Activated CD4-positive, alpha-beta T cell treated with anti-CD3 and anti-CD28 coated beads, Interleukin-2, amount 50 U/mL, for 1 hour (primary cell): ENCODE data around the gene MAGI1.
"Not testable (repeated sequence)": the region's sequence is repeated elsewhere in the genome, so short reads cannot be mapped to it uniquely, and the experiment has no call there.

Experiments
- DNase-seq: peaks from one replicate; pipeline ENCODE4 v3.0.0-alpha.2; 2020

Gene MAGI1

GRCh38 chr3:65642883-65643282, 395.8 kb downstream of the MAGI1 start:
- DNase-seq, result no peak

GRCh38 chr3:65641777-65642176, 396.9 kb downstream of the MAGI1 start:
- DNase-seq, result no peak

DNA sequence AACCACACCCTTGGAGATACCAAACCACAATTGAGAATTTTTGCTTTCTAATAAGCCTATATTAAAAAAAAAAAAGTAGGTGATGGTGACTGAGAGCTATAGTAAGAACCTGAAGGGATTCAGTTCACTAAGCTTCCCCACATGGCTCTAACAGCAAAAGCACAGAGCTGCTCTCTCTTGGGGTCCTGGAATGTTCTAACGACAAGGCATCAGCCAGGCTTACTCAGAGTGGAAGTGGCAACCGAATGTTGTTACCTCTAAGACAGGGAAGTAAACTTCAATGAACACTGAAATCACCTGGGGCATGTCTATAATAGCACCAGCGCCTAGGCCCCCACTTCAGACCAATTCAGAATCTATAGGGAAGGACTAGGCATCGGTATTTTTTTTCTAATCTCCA, 397.7 kb downstream of the MAGI1 start:
- DNase-seq, result no peak

- DNase-seq, result no peak
Measured at GRCh38 chr3:65639444-65639843, 399.3 kb downstream of the MAGI1 start.

DNA sequence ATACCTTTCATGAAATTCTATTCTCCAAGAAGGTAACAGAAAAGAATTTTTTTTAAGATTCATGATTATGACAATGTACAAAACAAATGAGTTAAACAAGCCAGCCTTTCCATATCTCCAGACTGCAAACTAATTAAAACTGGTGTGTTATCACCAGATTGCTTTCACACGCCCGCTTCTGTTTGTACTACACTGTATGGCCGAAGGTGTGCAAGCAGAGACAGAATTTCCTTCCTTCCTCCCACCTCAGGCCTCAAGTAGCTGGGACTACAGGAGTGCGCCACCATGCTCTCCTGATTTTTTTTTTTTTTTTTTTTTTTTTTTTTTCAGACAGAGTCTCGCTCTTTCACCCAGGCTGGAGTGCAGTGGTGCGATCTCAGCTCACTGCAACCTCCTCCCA, 400.4 kb downstream of the MAGI1 start:
- DNase-seq, result no peak

GRCh38 chr3:65636326-65636725, 402.4 kb downstream of the MAGI1 start:
- DNase-seq, result no peak

GRCh38 chr3:65635657-65636056, 403.1 kb downstream of the MAGI1 start:
- DNase-seq, result no peak

DNA sequence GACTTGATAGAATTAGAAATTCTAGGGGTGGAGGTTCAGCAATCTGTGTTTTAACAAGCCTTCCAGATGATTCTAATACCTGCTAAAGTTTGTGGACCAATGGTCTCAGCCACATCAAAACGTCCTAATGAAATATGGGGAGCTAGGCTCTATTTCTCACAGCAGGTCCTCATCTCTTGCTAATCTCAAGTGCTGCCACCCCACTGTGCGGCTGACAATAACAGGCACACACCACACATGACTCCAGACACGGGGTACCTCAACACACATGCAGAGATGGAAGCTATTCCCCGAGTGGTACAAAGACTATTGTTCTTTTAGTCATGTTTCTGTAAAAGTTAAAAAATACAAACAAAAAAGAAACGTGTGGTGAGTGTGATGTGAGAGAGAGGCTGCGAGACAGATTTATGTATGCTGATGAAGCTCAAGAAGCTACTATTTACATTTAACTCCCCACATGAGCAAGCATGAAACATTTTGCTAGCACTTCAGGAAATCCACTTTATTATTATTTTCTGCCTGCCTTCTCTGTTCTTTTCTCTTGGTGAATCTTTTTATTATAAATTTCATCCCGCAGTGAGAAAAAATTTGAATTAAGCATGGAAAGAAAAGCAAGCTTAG, 405.6 kb downstream of the MAGI1 start:
- DNase-seq, result no peak

DNA sequence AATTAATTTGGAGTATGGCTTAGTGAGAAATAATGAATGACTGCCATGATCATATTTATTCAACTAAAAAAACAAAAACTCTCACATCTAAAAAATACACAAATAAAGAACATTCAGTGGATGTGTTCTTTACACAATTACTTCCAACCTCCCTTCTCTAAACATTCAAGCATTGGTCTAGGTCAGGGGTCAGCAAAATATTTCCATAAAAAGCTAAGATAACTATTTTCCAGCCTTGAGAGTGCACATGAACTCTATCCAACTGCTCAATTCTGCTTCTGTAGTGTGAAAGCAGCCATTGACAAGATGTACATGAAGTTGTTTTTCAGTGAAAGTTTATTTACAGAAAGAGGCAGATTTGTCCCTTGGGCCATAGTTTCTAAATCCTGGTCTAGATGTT, 406.3 kb downstream of the MAGI1 start:
- DNase-seq, result no peak

GRCh38 chr3:65628978-65629377, 409.7 kb downstream of the MAGI1 start:
- no peak for DNase-seq

DNA sequence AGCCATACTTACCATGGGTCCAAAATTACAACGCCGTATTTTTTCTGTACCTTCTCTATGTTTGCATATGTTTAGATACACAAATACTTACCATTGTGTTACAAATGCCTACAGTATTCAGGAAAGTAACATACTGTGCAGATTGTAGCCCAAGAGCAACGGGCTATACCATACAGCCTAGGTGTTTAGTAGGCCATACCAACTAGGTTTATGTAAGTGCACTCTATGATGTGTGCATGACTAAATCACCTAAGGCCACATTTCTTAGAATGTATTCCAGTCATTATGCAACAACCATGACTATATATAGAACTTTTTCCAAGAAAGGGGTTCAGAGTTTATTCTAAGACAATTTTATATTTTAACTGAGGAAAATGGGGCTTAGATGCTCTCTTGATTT, 411.7 kb downstream of the MAGI1 start:
- DNase-seq, result no peak

- no peak for DNase-seq
Measured at GRCh38 chr3:65625305-65625704, 413.4 kb downstream of the MAGI1 start.

DNA sequence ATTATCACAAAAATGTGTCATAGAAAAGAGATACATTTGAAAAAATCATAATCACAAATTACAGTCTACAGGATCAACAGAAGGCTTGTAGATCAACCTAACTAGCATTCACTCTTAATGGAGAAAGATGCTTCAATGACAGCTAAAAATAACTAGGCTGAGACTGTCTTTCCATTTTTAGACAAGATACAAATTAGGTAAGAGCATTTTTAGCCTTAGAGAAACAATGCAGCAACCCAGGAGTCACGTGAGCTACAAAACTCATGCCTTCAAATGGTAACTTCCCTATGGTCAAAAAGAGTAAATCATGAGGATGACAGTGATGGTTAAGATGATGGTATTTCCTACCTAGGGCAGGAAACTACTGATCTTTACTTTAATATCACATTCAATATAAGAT, 415.4 kb downstream of the MAGI1 start:
- DNase-seq, result no peak

DNA sequence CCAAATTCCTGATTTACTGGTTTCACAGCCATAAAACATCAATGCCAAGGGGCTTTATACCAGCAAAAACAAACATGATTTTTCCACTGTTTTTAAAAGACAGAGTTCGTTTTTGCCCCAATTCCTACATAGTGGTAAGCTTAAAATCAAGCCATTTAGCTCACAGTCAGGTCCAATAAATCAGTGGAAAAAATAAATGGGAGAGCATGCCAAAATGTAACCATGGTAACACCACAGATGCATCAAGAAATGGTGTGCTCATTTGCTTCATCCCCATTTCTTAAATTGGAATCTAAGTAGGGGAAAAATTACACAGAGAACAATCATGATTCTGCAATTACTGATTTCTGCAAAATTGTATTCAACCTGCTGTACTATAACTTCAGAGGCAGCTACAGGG, 418.8 kb downstream of the MAGI1 start:
- no peak for DNase-seq

GRCh38 chr3:65619451-65619881, 419.3 kb downstream of the MAGI1 start:
- DNase-seq, result no peak

GRCh38 chr3:65618599-65618998, 420.1 kb downstream of the MAGI1 start:
- no peak for DNase-seq

DNA sequence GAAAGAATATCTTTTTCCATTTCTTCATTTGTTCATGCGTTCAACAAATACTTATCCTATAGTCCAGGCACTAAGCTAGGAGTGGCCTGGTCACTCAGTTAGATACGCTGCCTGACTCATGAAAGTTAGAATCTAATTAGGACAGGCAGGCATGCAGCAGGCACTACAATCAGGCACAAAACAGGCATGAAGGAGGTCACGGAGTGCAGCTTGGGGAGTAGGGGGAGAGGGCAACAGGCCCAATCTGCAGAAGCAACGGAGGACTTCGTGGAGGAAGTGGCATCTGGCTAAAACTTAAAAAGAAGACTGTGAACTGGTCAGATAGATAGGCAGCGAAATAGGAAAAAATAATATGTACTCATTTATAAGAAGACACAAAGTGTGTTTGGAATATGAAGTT, 420.9 kb downstream of the MAGI1 start:
- no peak for DNase-seq

DNA sequence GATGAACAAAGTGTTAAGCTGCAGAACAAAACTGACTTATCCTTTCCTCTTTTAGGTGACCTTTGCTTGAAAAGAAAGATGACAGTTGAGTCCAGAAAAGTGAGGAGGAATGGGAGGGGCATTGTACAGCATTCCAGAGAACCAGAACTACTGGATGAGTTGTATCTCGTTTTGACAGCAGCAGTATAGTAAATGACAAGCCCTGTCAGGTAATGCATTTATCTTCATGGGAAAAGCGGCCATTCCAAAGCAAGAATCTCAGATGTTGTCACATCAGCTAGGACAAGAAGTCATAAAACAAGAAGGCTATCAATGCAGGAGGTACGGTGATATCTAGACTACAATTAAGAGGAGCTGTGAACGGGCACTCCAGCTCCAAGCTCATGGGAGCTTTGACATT, 421.5 kb downstream of the MAGI1 start:
- DNase-seq, result no peak

GRCh38 chr3:65616563-65616962, 422.2 kb downstream of the MAGI1 start:
- no peak for DNase-seq

DNA sequence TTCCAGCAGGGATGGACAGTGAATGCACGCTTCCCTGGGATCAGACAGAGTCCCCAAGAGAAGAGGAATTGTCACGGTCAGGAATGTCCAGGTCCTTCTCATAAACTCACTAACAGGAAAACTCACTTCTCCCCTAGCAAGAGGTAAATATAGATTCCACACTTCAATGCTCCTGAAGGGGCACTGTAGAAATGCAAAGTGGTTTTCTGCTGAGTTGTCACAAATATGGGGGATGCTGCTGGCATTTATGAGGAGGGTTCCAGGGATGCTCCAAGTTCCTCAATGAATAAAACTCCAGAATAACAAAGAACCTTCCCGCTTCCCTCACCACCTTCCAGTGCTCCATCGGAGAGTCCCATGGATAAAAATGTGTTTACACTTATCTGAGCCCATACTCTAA, 423.4 kb downstream of the MAGI1 start:
- DNase-seq, result no peak

- no peak for DNase-seq
Measured at GRCh38 chr3:65614585-65614984, 424.1 kb downstream of the MAGI1 start.

GRCh38 chr3:65607965-65608460, 430.7 kb downstream of the MAGI1 start:
- not testable (repeated sequence) for DNase-seq

DNA sequence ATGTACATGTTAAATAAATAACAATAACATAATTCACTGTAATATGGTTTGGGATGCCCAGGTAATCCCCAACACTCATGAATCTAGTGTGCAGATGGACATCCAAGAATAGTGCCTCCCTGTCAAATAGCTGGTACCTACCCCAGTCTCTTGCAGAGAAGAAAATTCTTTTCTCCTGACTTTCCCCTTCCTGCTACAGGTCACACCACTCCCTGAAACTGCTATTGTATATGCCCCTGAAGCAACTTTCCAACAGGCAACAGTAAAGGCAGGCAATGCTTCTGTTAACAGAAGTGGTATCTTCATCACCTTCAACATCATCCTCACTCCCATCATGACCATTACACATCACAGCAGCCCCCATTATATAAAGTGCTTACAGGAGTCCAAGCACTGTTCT, 431.6 kb downstream of the MAGI1 start:
- no peak for DNase-seq

GRCh38 chr3:65605876-65606432, 432.8 kb downstream of the MAGI1 start:
- DNase-seq, result no peak

DNA sequence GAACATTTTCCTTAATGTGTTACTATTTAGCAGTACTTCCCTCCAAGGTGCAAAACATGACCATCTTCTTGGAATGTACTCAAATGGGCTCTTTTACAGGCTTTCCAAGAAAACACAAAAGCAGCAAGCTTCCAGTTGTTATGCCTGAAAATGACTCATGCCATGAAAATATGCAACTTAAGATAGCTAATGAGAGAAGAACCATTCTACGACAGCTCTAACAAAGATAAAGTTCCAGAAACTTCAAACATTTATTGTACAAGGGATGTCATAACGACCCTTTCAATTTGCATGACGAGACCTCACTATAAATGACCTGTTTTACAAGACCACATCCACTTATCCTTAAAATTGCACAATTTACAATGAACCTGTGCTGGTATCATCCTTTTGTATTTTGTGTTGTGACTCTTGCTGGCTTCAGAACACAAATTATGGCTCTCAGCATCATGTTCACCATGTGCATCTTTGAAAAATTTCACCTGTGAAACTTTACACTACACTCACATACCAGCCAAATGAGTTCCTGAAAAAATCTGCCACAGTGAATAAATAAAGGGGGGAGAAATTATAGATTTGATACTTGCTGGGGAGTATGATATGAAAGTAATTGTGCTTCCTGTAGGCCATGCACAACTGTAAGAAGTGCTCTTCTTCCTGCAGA, 433.7 kb downstream of the MAGI1 start:
- DNase-seq, result no peak
